GM12801 (cell line): ENCODE data around the gene ARMC9.

Experiments
- TF ChIP-seq, protein P1 (sequence below): IDR thresholded peaks from one replicate; pipeline ENCODE4 v1.5.1; 2011; ENCODE audit warnings: control low read depth; ENCODE audit not compliant: insufficient read length; ENCODE audit errors: extremely low read depth

The ARMC9 gene

DNA sequence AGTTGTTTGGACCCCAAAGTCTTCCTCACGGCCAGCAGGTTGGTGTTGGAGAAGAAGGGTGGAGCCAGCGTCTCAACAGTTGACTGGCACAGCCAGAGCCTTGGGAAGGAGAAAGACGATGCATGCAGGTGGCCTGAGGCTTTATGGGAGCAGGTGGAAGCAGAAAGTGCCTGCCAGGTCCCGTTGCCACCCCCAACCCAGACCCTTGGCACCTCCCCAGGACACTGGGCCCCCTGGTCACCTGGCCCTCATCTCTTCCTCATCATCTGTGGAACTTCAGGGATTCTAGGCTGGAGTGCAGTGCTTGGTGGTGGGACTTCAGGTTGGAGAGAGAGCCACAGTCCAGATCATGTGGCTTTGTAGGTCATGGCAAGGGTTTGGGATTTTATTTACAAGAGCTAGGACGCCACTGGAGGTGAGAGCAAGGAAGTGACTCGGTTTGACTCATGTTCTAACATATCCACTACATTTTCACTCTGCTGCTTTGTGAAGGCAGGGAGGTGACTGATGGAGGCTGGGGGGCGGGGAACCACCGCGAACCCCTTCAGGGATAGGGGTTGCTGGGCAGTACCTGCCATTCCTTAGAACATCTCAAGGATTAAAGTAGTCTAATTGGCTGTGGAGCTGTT is 134.6 kb downstream of the ARMC9 start:
- TF ChIP-seq, protein P1, sequence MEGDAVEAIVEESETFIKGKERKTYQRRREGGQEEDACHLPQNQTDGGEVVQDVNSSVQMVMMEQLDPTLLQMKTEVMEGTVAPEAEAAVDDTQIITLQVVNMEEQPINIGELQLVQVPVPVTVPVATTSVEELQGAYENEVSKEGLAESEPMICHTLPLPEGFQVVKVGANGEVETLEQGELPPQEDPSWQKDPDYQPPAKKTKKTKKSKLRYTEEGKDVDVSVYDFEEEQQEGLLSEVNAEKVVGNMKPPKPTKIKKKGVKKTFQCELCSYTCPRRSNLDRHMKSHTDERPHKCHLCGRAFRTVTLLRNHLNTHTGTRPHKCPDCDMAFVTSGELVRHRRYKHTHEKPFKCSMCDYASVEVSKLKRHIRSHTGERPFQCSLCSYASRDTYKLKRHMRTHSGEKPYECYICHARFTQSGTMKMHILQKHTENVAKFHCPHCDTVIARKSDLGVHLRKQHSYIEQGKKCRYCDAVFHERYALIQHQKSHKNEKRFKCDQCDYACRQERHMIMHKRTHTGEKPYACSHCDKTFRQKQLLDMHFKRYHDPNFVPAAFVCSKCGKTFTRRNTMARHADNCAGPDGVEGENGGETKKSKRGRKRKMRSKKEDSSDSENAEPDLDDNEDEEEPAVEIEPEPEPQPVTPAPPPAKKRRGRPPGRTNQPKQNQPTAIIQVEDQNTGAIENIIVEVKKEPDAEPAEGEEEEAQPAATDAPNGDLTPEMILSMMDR = no peak

DNA sequence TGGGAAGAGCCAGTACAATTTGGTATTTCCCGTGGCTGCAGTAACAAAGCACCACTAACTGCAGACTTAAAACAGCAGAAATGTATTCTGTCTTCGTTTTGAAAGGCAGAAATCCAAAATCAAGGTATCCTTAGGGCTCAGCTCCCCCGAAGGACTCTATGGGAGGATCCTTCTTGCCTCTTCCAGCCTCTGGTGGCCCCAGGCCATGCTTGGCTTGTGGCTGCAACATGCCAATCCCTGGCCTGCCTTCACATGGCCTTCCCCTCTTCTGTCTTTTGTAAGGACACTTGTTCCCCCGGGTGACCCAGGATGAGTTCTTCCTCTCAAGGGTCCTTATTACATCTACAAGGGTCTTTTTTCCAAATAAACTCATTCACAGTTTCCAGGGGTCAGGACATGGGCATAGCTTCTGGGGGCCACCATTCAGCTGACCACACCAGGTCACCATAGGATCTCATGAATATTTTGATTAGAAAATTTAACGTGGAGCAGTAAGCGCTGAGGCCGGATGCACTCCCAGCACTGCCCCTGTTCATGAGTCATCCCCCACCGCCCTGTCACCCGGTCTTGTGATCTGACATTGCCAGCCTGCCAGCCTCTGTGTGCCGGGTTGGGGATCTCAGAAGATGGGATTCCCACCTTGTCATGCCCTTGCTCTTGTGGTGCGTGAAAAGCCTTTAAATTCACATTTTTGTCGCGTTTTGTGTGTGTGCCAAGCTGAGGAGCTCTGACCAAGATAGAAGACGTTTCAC is 135.9 kb downstream of the ARMC9 start:
- TF ChIP-seq, protein P1 = no peak

DNA sequence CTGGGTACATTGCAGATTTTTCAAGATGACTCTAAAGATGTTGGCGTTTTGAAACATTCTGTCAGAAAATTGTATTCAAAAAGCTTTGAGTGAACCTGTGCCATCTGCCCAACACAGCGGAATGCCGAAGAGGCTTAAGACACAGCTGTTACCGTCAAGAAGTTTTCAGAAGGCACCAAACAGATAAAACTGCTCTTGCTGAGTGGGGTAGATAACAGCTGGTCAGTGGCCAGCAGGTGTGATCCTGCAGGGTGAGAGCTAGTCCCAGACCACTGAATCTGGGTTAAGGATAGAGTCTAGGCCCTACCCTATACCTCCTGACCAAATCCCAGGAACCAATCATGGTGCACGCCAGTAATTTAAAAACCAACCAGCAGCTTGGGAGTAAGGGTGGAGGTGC is 136.6 kb downstream of the ARMC9 start:
- TF ChIP-seq, protein P1 = no peak

DNA sequence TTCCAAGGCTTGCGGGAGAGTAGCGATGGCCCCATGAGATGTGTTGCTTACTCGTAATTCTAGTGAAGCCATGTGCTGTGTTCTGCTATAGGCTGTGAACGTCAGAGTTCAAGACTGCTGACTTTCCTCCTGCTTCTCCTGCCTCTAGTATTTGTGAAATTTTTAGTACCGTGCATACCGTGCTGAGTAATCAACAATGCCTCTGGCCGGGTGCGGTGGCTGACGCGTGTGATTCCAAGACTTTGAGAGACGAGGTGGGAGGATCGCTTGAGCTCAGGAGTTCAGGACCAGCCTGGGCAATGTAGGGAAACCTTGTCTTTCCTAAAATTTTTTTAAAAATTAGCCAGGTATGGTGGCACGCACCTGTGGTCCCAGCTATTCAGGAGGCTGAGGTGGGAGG is 137.2 kb downstream of the ARMC9 start:
- TF ChIP-seq, protein P1 = no peak

DNA sequence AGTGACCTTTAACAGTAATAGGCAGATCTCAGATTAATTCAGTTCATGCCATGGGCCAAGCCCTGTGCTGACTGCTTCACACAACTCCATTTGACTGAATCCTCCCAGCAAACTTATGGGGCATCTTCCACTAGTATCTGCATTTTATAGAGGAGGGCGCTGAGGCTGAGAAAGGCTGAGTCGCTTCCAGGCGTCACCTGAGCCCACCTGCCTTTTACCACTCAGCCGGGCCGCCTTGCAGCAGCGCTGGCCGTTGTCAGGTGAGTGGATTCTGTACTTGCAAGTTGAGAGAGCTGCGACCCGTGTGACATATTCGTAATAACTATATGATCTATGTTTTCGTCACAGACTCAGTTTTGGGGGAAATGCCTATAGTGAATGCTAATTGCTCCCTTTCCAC is 137.8 kb downstream of the ARMC9 start:
- TF ChIP-seq, protein P1 = no peak

DNA sequence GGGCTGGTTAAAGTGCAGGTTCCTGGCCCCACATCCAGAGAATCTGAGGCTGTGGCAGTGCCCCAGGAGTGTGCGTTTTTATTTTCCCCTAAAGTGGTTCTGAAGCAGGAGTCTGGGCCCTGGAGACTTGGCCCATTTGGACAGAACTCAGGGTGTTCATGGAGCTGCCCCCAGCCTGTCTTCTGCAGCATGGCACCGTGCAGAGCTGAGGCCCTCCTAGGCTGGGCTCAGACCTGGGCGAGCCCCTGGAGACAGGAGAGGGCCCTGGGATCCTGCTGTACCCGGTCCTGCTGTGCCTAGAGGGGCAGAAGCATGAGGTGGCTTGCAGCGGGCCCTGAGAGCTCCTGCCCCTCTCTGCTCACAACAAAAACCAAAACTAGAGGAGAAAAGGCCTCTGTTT is 138.3 kb downstream of the ARMC9 start:
- TF ChIP-seq, protein P1 = no peak

DNA sequence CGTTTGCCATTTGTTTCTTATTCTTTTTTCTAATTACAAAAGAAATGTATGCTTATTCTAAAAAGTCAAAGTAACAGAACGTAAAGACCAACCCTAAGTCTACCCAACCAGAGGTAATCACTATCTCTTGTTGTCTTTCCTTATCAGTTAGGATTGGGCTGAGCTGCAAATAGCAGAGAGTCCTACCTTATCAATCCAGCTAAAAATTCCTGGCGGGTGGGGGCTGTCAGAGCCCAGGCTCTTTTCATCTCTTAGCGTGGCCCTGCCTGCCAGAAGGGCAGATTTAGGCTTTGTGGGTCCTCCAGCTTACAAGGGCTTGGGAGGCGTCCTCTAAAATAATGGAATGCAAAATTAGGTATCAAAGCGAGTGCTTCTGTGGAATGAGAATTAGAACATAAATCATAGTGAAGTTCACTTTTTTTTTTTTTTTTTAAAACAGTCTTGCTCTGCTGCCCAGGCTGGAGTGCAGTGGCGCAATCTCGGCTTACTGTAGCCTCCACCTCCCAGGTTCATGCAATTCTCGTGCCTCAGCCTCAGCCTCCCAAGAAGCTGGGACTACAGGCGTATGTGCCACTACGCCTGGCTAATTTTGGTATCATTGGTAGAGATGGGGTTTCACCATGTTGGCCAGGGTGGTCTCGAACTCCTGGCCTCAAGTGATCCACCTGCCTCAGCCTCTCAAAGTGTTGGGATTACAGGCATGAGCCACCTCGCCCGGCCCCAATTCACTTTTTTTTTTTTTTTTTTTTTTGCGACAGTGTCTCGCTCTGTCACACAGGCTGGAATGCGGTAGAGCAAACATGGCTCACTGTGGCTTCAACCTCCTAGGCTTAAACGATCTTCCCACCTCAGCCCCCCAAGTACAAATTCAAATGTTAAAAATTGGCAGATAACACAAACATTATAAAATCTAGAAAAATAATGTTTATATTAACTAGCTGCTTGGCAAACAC is 139.7 kb downstream of the ARMC9 start:
- TF ChIP-seq, protein P1 = no peak
